Measurements from ENCODE around the gene INO80D. TPM values are rescaled to one million over a fixed set of nuclear protein-coding genes. Genes with fewer than 3 reads are reported as not detected.

Gene INO80D
- total and polyA plus RNA-seq, 2 of the 13 experiments (the other 11 are each of a cell fraction or from before 2014, with no cell fraction given), result 7.6 to 7.9 TPM

- TF ChIP-seq ATF5 (CRISPR knock-in tag; IDR thresholded peaks at IDR 0.05; ENCODE audit: low read depth) (no peak), MYPOP (CRISPR knock-in tag; IDR thresholded peaks at IDR 0.05) (no peak), ATF4 (CRISPR knock-in tag; IDR thresholded peaks at IDR 0.05) (no peak), SAP130 (CRISPR knock-in tag; IDR thresholded peaks at IDR 0.05; ENCODE audit: low read depth) (peak; percentile 69), MIER2 (CRISPR knock-in tag; IDR thresholded peaks at IDR 0.05) (peak; percentile 76), ZNF296 (CRISPR knock-in tag; conservative IDR thresholded peaks at IDR 0.05) (no peak), PATZ1 (CRISPR knock-in tag; IDR thresholded peaks at IDR 0.05) (peak; percentile 17; the same call in 1 of the 2 replicates), NKX3-1 (CRISPR knock-in tag; IDR thresholded peaks at IDR 0.05) (no peak), CTCF (CRISPR knock-in tag; IDR thresholded peaks at IDR 0.05) (peak; percentile 97), ZNF280D (CRISPR knock-in tag; IDR thresholded peaks at IDR 0.05) (no peak), ZNF652 (CRISPR knock-in tag; IDR thresholded peaks at IDR 0.05; ENCODE audit: borderline replicate concordance, low read depth) (no peak), ARID2 (CRISPR knock-in tag; IDR thresholded peaks at IDR 0.05; ENCODE audit: borderline replicate concordance) (peak; percentile 70; the same call in 1 of the 2 replicates), ATF2 (CRISPR knock-in tag; IDR thresholded peaks at IDR 0.05) (peak; percentile 49; the same call in 1 of the 2 replicates), TBX2 (CRISPR knock-in tag; IDR thresholded peaks at IDR 0.05; ENCODE audit: borderline replicate concordance) (peak; percentile 30; the same call in 1 of the 2 replicates), JARID2 (CRISPR knock-in tag; IDR thresholded peaks at IDR 0.05; ENCODE audit: insufficient replicate concordance) (no peak), ETV5 (CRISPR knock-in tag; IDR thresholded peaks at IDR 0.05; ENCODE audit: borderline replicate concordance) (0 out of 2 replicates have a peak, but pooled peaks have one; percentile 11)
Measured at GRCh38 chr2:205947621-205948495, 138.1 kb downstream of the INO80D start (continued).

Data from HepG2 (cell line).